Measurements from ENCODE around the gene CFAP221. TPM values are rescaled to one million over a fixed set of nuclear protein-coding genes. Genes with fewer than 3 reads are reported as not detected.

Gene CFAP221
- total RNA-seq, 2 experiments from 2014 or later = not detected

GRCh38 chr2:119706221-119706620 is 162.0 kb downstream of the CFAP221 start:
- H2AFZ ChIP-seq (ENCODE audit: low read length) = no peak overlapping the region
- no peaks in the 10 kb centered on the region for H3K36me3 ChIP-seq (ENCODE audit: insufficient read depth, low read length)
- no peak overlapping the region for H3K4me2 ChIP-seq (ENCODE audit: low read length)
- no peak overlapping the region for H3K4me3 ChIP-seq (ENCODE audit: low read depth, low read length, poor library complexity, severe bottlenecking)
- H3K4me1 ChIP-seq (ENCODE audit: insufficient read depth, low read length, poor library complexity, severe bottlenecking) = no peaks in the 10 kb centered on the region
- H3K9me2 ChIP-seq (ENCODE audit: insufficient read depth, low read length) = no peaks in the 10 kb centered on the region
- no peak for TF ChIP-seq EZH2phosphoT487 (IDR thresholded peaks at IDR 0.05; ENCODE audit: borderline replicate concordance, low read depth, low read length)
- no peak for TF ChIP-seq CTCF (conservative IDR thresholded peaks at IDR 0.05; ENCODE audit: low read length)
- H3K9me3 ChIP-seq (ENCODE audit: low read length) = no peaks in the 10 kb centered on the region
- CTCF ChIA-PET (ENCODE audit: unreplicated experiment) = no interaction called here
- DNase-seq (ENCODE audit: low spot score) = no peak
- POLR2A ChIA-PET = no interaction called here
- intact Hi-C loops (cut with micrococcal nuclease; ENCODE audit: unreplicated experiment) = no loop called here
- no peaks in the 10 kb centered on the region for H3K79me2 ChIP-seq (ENCODE audit: insufficient read depth, low read depth, low read length)
- H3K27ac ChIP-seq (ENCODE audit: low read depth, low read length, poor library complexity, severe bottlenecking) = no peak overlapping the region
- no peaks in the 10 kb centered on the region for H4K20me1 ChIP-seq (ENCODE audit: insufficient read depth, low read length)
- BruUV-seq (replicated peaks) = no TSS peak

Other genes with a start within 250 kb of the CFAP221 start
- gene C2orf76, start 177.6 kb upstream of the CFAP221 start, total RNA-seq (2014; rRNA removed; shearing (Covaris generic)) = 14.2 and 15.4 TPM in 2 replicates
- 17.7 and 22.5 TPM in 2 replicates for gene C2orf76, start 177.6 kb upstream of the CFAP221 start, total RNA-seq (2022)
- 293 and 348 TPM in 2 replicates for gene DBI, start 177.5 kb upstream of the CFAP221 start, total RNA-seq (2014; rRNA removed; shearing (Covaris generic))
- 309 and 338 TPM in 2 replicates for gene DBI, start 177.5 kb upstream of the CFAP221 start, total RNA-seq (2022)
- not detected in 2 replicates for gene TMEM37, start 112.6 kb upstream of the CFAP221 start, total RNA-seq (2014; rRNA removed; shearing (Covaris generic))
- gene TMEM37, start 112.6 kb upstream of the CFAP221 start, total RNA-seq (2022) = not detected in 2 replicates
- not detected in 2 replicates for gene SCTR, start 20.0 kb upstream of the CFAP221 start, total RNA-seq (2014; rRNA removed; shearing (Covaris generic))
- gene SCTR, start 20.0 kb upstream of the CFAP221 start, total RNA-seq (2022) = not detected in 2 replicates
- 31.8 and 36.7 TPM in 2 replicates for gene TMEM177, start 134.8 kb downstream of the CFAP221 start, total RNA-seq (2014; rRNA removed; shearing (Covaris generic))
- gene TMEM177, start 134.8 kb downstream of the CFAP221 start, total RNA-seq (2022) = 24.2 and 28.8 TPM in 2 replicates
- 29.8 and 50.6 TPM in 2 replicates for gene PTPN4, start 215.5 kb downstream of the CFAP221 start, total RNA-seq (2014; rRNA removed; shearing (Covaris generic))
- gene PTPN4, start 215.5 kb downstream of the CFAP221 start, total RNA-seq (2022) = 45.3 and 49.3 TPM in 2 replicates